Activated CD4-positive, alpha-beta T cell treated with anti-CD3 and anti-CD28 coated beads for 48 hours (primary cell): ENCODE data around the gene LGR5.

Experiments used
- DNase-seq: peaks from one replicate; pipeline ENCODE4 v3.0.0-alpha.2; 2020

Gene LGR5

DNA sequence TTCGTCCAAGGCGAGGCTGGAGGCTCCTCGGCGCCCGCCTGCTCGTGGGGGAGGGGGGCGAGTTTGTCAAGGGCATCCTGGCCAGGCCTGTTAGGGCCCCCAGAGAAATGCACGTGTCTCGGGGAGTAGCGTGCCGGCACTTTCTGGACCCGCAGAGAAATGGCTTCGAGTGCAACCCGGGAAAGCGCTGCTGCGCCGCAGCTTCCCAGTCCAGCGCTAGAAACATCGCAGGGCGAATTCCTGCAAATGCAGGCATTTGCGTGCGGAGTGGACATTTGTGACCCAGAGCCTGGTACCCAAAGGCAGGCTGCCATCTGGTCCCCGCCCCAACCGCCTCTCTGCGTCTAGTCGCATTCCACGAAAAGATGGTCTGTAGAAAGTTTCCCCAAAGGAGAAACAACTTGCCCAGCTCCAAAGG, 756 bp downstream of the LGR5 start:
- no peak for DNase-seq

DNA sequence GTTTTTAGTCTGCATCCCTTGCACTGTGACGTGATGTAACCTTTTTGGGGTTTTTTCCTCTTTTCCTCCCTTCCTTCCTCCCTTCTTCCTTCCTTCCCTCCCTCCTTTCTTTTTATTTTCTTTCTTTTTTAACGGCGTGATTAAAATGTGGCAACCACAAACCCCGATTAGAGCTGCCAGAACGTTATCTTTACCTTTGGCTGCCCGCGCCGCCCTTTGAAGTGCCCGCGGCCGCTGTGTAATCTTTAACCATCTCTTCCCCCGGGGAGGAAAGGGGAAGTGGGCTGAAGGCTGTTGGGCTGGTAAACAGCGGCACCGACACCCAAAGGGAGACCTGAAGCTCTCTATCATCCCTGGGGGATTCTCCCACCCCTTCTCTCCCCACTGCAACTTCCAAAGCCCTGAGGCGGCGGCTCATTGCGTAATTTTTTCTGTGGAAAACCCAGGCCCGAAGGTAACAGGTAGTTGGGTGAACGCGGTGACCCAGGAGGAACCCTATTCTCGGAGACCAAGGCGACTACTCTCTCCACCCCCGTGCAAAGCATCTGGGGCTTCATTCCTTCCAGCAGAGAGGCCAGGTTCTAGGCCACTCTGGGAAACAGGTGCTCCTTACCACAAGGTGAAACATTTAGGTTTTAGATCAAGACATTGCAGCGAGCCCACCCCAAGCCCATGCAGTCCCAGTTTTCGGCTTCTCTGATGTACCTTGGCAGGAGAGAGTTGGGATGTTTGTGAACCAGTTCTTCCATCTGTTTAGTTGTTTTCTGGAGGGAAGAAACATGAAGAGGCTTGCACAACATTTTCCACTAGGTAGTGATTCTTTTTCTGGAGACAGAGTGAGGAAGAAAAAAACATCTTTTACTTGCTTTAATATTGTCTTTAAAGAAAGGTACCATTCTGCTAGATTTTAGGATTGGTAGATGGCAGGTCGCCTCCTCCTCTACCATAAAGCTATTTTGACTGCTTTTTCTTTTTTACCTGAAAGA, 1.5 kb downstream of the LGR5 start:
- DNase-seq: peak; percentile 18

DNA sequence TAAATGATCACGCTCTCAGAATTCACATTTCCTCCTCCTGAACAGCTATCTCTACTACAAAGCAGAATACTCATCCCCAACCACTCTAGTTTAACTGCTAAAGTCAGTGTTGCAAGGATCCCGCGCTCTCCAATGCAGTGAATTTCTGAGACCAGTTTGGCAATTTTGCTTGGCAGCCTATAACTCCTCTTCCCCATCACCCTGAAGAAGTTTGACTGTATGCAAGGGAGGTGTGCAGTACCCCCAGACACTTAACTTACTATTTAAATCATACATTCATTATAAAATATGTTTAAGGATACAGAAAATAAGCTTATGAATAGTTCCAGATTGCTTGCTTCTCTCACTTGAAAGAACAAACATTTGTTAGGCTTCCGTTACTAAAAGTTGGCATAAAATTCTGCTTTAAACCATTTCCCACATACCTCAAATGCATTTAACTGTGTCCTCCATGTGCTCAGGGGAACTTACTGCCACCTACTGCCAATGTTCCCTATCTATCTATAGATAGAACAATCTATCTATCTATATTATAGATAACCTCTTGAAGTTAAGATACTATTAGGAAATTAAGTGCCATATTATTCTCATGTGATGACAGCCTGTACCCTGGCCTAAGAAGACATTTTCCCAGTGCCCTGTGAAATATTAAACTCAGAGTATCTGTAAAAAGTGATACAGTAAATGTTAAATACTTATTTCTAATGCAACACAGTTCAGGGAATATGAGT, 2.4 kb downstream of the LGR5 start:
- no peak for DNase-seq

DNA sequence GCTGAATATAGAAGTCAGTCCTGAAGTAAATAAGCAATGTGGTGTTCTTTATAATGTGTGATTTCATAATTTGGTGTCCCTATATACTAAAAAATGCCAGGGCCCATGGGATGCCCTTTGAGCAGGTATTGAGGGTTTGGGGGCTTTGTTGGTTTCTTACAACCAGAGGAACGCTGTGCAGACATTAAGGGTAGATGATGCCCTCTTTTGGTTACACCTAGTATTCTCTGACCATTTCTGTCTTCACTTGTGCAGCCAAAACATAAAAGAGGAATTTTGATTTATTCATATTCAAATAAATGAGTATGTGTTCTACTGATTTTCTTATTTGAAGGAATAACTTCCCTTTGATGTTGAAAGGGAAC, 3.0 kb downstream of the LGR5 start:
- DNase-seq: no peak

DNA sequence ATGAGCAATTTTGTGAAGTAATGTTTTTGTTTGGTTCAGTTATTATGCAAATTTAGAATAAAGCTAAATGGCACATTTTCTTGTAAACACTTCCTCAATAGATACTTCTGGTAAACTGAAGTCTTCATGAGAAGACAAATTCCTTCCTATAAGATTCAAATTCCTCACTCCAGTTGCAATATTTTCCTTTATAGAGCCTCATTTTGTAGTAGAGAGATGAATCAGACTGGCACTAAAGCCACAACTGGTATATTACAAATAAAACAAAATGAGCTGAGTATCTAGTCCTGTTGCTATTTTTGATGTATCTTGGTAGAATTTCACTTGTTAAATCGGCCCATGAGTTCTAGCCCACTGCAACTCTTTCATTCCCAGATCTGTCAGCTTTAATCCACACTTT, 5.5 kb downstream of the LGR5 start:
- no peak for DNase-seq

DNA sequence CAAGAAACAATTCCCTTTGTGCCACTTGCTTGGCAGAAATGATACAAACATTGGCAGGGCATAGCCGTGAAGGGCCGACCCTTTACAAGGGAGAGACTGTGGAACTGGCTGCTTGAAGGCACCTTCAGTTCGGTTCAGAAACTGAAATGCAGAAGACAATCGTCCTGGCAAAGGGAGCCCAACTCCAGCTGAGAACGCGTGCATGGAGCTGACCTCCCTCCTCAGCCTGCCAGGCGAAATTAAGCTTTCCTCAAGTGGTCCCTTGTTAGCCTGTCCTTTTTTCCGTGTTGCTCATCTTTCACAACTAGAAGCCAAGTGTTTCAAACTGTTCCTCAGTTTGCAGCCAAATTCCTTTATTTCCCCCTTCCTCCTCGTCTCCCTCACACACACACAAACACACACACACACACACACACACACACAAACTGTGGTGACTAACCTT, 8.1 kb downstream of the LGR5 start:
- DNase-seq: no peak

DNA sequence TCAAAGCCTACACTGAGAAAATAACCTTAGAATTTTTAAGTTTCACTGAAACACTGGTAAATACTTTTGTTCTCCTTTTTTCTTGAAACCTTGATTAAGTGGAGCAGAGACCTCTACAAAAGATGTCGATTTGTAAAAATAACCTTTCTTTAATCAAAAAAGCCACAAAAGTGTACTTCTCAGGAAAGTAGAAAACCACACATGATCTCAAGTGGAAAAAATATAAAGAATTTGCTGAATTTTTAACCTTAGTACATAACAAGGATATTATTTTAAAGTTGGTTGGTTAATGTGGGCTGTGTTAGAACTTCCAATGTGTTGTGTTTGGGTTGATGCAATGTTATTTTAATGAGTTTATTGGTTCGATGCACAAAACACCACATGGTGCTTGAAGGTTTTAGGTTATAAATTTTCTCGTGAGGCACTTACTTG, 8.6 kb downstream of the LGR5 start:
- no peak for DNase-seq

DNA sequence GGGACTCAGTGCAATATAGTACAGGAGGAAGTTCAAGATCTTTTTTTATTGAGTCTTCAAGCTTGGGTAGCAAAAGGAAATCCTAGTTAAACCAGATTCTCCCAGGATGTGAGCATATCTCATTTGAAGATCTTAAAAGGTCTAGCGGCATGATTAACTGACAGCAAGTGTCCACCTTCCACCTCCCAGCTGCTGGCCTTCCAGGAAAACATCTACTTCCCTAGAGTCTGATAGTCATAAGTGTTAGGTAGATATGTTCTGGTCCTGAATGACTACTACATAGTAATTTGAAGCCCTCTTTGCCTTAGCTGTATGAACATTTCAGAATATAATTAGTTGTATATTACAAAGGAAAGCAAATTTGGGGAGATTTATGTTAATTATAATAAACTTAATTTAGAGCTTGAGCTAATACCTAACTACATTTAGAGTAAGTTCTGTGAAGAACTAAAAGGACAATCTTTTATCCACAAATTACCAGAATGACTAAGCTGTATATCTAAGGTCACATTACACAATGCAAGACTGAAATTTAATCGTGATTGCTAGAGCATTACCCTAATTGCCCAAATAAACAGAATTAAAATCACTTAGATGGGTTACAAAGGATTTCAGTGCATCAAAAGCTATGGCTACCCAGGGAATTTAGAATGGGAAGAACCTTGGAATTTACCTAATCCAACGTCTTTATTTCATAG, 9.9 kb downstream of the LGR5 start:
- DNase-seq: no peak

DNA sequence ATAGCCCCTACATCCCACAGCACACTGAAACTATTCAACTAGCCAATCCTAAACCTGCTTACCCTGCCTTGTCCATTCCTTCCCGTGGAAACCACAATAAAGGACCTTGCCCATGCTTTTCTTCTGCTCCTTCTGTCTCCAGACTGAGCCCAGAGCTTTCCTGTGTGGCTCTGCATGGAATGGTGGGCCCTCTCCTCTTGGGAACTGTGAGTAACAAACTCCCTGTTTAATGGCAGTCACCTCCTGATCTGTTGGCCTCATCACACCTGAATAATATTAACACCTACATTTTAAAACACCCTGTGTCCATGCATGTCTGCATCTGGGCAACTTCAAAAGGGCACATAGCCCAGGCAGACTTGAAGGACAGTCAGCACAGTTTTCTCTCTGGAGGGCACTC, 12.4 kb downstream of the LGR5 start:
- DNase-seq: no peak

DNA sequence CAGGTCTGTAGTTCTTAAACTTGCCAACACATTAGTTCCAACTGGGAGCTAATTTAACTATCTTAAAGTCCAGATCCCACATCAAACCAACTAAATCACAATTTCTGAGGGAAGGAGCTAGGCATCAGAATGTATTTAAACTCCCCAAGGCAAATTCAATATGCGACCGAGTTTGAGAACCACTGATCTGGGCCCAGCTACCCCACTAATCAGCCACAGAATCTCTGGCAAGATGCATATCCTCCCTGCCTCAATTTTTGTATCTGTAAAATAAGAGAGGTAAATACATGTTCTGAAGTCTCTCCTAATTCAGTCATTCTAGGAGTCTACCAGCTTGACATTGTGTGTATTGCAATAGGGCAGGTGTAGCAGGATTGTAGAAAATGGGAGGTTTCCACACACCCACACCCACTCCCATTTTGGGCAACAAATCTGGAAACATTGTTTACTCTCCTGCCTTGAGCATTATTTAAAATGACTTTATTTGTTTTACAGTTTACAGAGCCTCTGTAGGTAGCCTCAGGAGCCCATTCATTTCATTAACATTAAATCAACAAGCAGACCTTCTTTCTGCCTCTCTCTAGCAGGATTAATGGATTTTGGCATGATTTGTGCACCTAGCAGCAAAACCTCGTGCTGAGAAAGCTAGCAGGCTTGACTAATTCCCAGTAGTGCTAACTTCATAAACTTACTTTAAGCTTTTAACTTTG, 15.6 kb downstream of the LGR5 start:
- no peak for DNase-seq

DNA sequence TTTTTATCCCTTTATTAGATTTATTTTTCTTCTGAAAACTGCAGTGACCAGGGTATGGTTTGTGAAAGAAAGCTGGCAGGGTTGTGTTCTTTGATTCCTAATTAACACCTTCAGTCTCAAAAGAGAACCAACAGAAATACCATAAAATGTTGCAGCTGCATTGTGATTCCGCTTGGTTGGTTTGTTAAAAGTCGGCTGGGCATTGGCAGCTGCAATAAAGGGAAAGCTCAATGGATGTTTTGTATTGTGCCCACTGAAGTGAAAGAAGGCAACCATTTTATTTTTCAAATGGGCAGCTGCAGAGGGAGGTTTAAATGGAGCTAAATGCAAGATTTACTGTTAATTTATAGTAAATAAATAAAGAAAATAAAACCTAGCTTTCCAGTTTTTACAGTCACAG, 16.7 kb downstream of the LGR5 start:
- DNase-seq: no peak

DNA sequence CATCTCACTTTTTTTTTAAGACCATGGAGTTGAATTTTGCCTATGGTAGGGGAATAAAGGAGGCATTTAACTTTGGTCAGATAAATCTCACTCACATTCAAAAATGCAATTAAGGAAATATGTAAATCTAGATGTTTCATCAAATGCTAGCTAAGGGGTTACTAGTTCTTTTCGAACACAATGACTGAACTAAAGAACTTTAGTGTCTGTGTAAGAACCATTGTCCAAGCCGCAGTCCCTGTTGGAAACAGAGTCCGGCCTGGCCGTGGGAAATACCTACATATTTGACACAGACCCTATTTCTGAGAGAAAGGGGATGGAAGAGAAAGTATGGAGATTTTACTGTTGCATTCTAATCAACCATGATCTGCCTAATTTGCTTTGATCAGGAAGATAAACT, 17.4 kb downstream of the LGR5 start:
- no peak for DNase-seq

DNA sequence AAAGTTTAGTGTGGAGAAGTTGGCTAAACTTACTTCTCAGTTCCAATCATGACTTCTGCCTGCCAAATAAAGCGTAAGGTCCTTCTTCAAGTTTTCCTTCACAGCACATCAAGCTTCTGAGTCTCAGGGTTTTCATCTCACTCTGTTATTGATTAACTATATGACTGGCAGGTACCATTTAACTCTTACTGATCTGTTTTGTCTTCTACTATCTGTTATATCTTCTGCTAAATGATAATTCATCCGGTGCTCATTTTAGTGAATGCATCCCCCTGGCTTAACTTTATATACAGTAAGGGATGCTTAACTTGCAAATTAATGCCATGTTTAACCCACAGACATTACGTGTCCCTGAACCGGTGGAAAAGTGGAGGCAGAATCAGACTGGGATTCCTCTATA, 20.7 kb downstream of the LGR5 start:
- no peak for DNase-seq

DNA sequence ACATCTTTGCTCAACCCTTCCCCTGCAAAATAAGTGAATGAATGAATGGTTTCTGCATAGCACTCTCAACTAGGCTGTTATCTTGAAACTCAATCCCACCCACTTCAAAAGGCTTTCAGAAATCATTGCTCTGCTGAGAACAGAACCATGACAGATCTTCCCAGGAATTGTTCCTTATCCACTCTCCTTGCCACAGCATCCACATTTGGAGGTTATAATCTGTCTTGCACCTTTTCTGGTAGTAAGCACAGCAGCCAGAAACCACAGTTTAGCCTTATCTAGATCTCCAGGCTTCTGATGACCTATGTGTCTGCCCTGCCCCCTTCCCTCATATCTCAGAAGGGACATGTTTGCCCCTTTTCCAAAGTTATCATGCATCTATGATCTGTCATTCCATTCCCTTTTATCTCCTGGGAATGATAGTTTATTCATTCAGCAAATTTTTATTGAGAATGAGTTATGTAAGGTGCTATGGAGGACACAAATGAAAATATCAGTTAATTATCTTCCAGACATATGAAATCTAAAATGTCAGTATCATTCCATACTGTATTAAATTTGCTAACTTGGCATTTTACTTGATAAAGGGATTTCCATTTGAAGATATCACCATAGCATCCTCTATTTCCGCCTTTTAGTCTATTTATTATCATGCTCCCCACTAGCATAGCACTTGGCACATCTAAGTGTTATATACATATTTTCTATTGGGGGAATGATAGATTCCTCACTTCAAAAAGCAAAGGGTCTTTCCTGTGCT, 21.4 kb downstream of the LGR5 start:
- no peak for DNase-seq

DNA sequence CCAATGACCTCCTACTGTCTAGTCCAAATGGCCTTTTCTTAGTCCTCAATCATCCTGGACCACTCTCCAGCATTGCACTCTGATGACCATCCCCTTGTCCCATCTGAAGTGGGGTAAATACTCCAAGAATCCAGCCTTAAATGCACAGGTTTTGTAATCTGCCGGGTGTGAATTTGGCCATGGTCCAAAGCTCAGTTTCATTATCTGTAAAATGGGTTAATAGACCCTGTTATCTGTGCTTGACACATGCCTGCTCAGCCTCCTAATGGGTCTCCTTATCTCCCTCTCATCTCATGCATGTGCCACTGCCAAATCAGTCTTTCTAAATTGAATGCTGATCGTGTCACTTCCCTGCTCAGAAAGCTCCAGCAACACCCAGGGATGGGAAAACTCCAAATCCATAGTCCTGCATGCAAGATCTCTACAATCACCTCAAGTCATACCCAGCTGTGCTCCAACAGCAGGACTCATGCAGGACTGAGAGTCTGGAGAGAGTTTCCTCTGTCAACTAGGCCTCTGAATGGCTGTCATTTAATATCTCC, 22.3 kb downstream of the LGR5 start:
- no peak for DNase-seq

DNA sequence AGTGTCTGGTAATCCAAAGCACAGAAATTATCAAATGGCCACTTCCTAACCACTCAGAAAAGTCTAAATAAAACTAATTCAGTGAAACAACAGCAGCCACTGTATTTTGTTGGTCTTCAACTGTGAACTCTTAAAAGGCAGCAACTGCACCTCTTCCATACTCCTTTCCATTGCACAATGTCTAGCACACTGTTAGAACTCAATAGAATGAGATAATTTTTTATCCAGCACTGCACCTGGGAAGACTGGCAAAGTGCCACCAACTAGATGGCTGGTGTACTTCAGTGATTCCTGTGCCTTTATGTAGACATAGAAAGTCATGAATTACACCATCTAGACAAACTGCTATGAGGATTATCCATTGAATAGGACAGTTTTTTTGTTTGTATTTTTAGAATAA, 26.2 kb downstream of the LGR5 start:
- DNase-seq: no peak

DNA sequence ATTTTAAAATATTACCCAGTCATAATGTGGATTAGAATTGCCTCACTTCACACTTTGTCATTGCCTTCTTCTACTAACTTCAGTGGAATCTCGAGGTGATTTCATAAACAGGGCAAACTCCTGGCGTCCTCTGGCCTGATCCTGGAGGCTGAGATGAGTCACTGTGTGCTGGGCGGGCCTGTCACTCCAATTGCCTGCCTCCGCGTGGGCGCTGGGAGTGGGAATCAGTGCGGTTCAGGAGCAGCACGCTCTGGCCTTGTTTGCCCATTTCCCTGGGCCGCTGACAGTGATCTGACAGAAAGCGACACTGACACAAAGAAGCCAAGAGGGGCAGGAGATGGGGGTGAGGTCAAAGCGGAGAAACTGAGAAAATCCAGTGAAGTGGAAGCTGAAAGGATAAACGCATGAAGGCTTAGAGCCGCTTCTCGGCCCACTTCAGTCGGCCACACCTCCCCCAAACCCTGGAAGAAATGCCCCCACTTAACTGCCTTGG, 29.7 kb downstream of the LGR5 start:
- no peak for DNase-seq

DNA sequence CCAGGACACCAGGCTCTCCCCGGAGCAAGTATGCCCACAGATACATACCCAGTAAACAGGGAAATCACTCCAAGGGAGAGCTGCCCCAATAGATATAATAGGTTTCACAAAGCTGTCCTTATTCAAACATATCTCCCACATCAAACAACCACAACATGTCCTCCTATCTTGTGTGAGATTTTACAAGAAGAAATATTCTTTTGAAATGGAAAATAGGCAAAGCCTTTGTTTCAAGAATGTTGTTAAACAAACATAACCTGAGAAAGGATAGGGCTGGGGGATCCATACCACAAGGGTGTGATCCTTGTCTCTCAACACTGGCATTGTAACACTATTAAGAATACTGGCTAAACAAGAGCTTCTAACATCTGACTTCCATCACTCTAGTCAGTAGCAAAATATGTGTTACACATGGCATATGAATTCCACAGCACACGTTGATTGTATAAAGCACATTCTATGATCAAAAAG, 32.9 kb downstream of the LGR5 start:
- no peak for DNase-seq

DNA sequence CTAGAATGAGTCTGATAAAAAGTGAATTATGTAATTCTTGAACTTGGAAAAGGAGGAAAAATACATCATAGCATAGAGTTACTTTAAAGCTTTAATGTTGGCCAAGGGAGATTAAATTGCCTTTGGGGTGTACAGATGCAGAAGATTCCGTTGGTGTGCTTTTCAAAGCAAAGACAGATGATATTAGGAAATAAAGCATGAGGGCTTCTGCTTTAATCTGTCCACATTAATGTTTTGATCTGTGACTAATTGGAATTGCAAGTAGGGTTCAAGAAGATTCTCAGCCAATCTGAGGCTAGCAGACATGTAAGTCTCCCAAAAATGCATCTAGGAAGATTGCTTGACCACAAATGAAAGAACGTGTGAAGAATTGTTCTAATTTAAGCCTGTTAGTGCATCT, 35.2 kb downstream of the LGR5 start:
- no peak for DNase-seq

DNA sequence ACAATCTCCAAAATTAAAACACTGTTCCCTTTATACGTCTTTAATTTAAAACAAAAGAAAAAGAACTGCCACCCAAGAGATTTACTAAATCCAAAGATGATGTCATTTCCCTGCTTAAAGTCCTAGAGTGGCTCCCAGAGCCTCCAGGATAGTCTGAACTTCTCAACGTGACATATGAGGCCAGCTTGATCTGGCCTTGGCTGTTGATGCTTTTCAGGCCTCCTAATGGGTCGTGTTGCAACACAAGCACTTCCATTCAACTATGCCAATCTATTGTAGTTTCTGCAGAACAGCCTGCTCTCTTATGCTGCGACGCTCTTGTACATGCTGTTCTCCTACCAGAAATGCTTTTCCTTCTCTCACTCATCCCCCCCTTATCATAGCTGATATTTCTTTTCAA, 35.7 kb downstream of the LGR5 start:
- DNase-seq: no peak

DNA sequence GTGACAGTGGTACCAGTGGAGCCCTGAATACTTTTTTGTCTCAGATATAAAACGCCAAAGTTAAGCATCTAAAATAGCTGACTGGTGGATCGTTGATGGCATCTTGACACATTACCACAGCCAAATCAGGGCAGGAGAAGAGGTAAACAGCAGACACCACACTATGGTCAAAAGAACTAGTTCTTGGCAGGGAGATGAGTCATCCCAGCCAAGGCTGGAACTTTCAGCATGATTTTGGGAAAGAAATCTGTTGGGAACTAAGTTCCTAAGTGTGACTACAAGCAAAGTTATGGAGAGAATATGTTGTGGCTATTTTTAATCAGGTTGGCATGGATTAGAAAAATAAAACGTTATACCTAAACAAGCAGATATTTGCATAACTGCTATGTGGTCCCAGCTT, 36.9 kb downstream of the LGR5 start:
- no peak for DNase-seq

DNA sequence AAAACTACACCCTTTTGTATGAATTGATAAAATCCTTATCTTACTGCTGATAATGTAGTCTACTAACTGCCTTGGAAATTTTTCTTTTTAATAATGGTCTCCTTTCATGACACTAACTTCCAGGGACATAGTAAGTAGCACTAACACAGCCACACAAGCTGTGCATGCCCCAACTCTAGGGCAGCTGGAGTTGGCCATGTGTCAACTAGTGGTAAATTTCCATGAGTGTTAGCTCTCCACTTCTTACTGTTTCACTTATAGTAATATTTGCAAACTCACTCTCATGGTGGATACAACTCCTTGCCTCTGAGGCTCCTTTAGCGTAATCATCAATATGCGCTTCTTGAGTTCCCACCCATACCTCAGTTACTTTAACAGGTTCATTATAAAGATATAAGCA, 38.0 kb downstream of the LGR5 start:
- DNase-seq: no peak
